K562 (cell line): ENCODE measurements around the gene BIRC3. TPM values are rescaled to one million over a fixed set of nuclear protein-coding genes. Genes with fewer than 3 reads are reported as not detected.

Source experiments
- ARID2 ChIP-seq: fragments of 450-650 bp; IDR thresholded peaks from 2 replicates; pipeline ENCODE4 v1.6.1; 2017; ENCODE audit warnings: antibody characterized with exemption, mild to moderate bottlenecking
- CHD7 ChIP-seq: fragments of 200-600 bp; sonication (generic); IDR thresholded peaks from one replicate; pipeline ENCODE4 v1.6.1; 2012; ENCODE audit warnings: mild to moderate bottlenecking, low read depth, low read length, inconsistent platforms
- HMG20A ChIP-seq: fragments of 450-650 bp; formaldehyde crosslinking; conservative IDR thresholded peaks from 2 replicates; pipeline ENCODE4 v1.4.0; 2020; ENCODE audit warnings: mild to moderate bottlenecking, mixed read lengths
- IRF2 ChIP-seq: sonication (generic); formaldehyde crosslinking; IDR thresholded peaks from 2 replicates; pipeline ENCODE4 v1.8.1; 2022; ENCODE audit warnings: mild to moderate bottlenecking, missing genetic modification reagents
- MTA1 ChIP-seq: fragments of 450-650 bp; IDR thresholded peaks from 2 replicates; pipeline ENCODE4 v1.6.1; 2017; ENCODE audit warnings: borderline replicate concordance
- STAT5B ChIP-seq: fragments of 250-450 bp; sonication (Bioruptor Pico); IDR thresholded peaks from 2 replicates; pipeline ENCODE4 v1.8.0; 2021; ENCODE audit warnings: mild to moderate bottlenecking, inconsistent platforms
- ZNF197 ChIP-seq: fragments of 200-800 bp; sonication (Bioruptor generic); IDR thresholded peaks from 2 replicates; pipeline ENCODE4 v1.6.1; 2016; ENCODE audit warnings: low read depth, missing genetic modification characterization, missing compliant biosample characterization
- ZNF507 ChIP-seq: conservative IDR thresholded peaks from 2 replicates; pipeline ENCODE4 v1.6.1; 2017; ENCODE audit warnings: missing genetic modification characterization, missing compliant biosample characterization
- ZNF561 ChIP-seq: fragments of 450-650 bp; formaldehyde crosslinking; conservative IDR thresholded peaks from 2 replicates; pipeline ENCODE4 v1.4.0; 2020; ENCODE audit warnings: mild to moderate bottlenecking, moderate library complexity
- ZNF589 ChIP-seq: fragments of 200-800 bp; sonication (Bioruptor generic); IDR thresholded peaks from 2 replicates; pipeline ENCODE4 v1.6.1; 2016; ENCODE audit warnings: low read depth, missing genetic modification characterization, missing compliant biosample characterization
- ZSCAN32 ChIP-seq: fragments of 450-650 bp; formaldehyde crosslinking; IDR thresholded peaks from 2 replicates; pipeline ENCODE4 v1.4.0; 2020; ENCODE audit warnings: mild to moderate bottlenecking, moderate library complexity
- polyA plus RNA-seq, 8 experiments: library from polyadenylated mRNA; depleted of rRNA in 4 of 8; stranded (reverse) in 5 of 8; unstranded in 3 of 8; fragments of >200 nt; fragmentation: Nextera tagmentation in 2 of 8; fragmentation: Illumina TruSeq in 1 of 8; extraction: Ambion mirVana in 2 of 8; extraction: Trizol in 1 of 8; gene quantifications; 2 replicates each; pipeline versions ENCODE4 v1.2.1 to v1.2.3, GENCODE V29; 2011 to 2014; ENCODE audit warnings: inconsistent platforms in 1 of 8, missing spikeins in 1 of 8
- total RNA-seq, 7 experiments: library from RNA; depleted of rRNA in 6 of 7; stranded (reverse); fragments of >200 nt in 6 of 7; fragmentation: Illumina TruSeq in 2 of 7; extraction: Trizol in 2 of 7; gene quantifications; 2 replicates each; pipeline versions ENCODE4 v1.2.1 to v1.2.3, GENCODE V29; 2011 to 2021; ENCODE audit warnings: low replicate concordance in 1 of 7
- TF ChIP-seq, protein P1 (sequence below): fragments of 200-800 bp; sonication (Bioruptor generic); IDR thresholded peaks from 2 replicates; pipeline ENCODE4 v1.6.1; 2016; ENCODE audit warnings: missing genetic modification characterization, missing compliant biosample characterization

Gene BIRC3
- total and polyA plus RNA-seq, 9 of the 15 experiments (the other 6 are each of a cell fraction or from before 2014, with no cell fraction given) = 0.08 to 0.42 (median 0.18) TPM

- TF ChIP-seq CHD7 = no peak
- TF ChIP-seq ARID2 = no peak
- TF ChIP-seq, protein P1, sequence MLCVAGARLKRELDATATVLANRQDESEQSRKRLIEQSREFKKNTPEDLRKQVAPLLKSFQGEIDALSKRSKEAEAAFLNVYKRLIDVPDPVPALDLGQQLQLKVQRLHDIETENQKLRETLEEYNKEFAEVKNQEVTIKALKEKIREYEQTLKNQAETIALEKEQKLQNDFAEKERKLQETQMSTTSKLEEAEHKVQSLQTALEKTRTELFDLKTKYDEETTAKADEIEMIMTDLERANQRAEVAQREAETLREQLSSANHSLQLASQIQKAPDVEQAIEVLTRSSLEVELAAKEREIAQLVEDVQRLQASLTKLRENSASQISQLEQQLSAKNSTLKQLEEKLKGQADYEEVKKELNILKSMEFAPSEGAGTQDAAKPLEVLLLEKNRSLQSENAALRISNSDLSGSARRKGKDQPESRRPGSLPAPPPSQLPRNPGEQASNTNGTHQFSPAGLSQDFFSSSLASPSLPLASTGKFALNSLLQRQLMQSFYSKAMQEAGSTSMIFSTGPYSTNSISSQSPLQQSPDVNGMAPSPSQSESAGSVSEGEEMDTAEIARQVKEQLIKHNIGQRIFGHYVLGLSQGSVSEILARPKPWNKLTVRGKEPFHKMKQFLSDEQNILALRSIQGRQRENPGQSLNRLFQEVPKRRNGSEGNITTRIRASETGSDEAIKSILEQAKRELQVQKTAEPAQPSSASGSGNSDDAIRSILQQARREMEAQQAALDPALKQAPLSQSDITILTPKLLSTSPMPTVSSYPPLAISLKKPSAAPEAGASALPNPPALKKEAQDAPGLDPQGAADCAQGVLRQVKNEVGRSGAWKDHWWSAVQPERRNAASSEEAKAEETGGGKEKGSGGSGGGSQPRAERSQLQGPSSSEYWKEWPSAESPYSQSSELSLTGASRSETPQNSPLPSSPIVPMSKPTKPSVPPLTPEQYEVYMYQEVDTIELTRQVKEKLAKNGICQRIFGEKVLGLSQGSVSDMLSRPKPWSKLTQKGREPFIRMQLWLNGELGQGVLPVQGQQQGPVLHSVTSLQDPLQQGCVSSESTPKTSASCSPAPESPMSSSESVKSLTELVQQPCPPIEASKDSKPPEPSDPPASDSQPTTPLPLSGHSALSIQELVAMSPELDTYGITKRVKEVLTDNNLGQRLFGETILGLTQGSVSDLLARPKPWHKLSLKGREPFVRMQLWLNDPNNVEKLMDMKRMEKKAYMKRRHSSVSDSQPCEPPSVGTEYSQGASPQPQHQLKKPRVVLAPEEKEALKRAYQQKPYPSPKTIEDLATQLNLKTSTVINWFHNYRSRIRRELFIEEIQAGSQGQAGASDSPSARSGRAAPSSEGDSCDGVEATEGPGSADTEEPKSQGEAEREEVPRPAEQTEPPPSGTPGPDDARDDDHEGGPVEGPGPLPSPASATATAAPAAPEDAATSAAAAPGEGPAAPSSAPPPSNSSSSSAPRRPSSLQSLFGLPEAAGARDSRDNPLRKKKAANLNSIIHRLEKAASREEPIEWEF (CRISPR knock-in tag) = no peak
- no peak for TF ChIP-seq STAT5B
- no peak for TF ChIP-seq ZNF561 (CRISPR knock-in tag)
- TF ChIP-seq MTA1 = no peak
- TF ChIP-seq ZSCAN32 (CRISPR knock-in tag) = no peak
- TF ChIP-seq HMG20A (CRISPR knock-in tag) = no peak
- no peak for TF ChIP-seq ZNF197
- TF ChIP-seq ZNF507 (tag) = no peak
- TF ChIP-seq IRF2 (CRISPR knock-in tag) = no peak
- TF ChIP-seq ZNF589 (CRISPR knock-in tag) = no peak; the same call in 1 of the 2 replicates
Observed at GRCh38 chr11:102384419-102385079, 67.3 kb downstream of the BIRC3 start (continued).
